HuH-7 (cell line): ENCODE data around the gene A1CF.
"Not testable (repeated sequence)": the region's sequence is repeated elsewhere in the genome, so short reads cannot be mapped to it uniquely, and the experiment has no call there.

ENCODE experiments used
- DNase-seq: peaks from one replicate; pipeline ENCODE4 v3.0.0; 2011; ENCODE audit warnings: low spot score

The A1CF gene

GRCh38 chr10:50885097-50885859, at the start of gene A1CF:
Gene A1CF (minus strand): TSS chr10:50885627. CDS start chr10:50859940, 25,687 bp downstream.
- DNase-seq, result peak; percentile 31

- DNase-seq, result no peak
These were observed 46.6 kb upstream of the A1CF start for GRCh38 chr10:50931948-50932431.

- no peak for DNase-seq
These were observed 44.2 kb upstream of the A1CF start for GRCh38 chr10:50929670-50930069.

- DNase-seq, result no peak
These were observed 42.7 kb upstream of the A1CF start for GRCh38 chr10:50928190-50928552.

- no peak for DNase-seq
These were observed 42.2 kb upstream of the A1CF start for GRCh38 chr10:50927522-50928189.

GRCh38 chr10:50923471-50923870, 38.0 kb upstream of the A1CF start:
- DNase-seq, result not testable (repeated sequence)

GRCh38 chr10:50919010-50919409, 33.6 kb upstream of the A1CF start:
- DNase-seq, result no peak

GRCh38 chr10:50918529-50918928, 33.1 kb upstream of the A1CF start:
- DNase-seq, result no peak

GRCh38 chr10:50917486-50917885, 32.1 kb upstream of the A1CF start:
- DNase-seq, result no peak

GRCh38 chr10:50909334-50910014, 24.0 kb upstream of the A1CF start:
- DNase-seq, result no peak

- DNase-seq, result no peak
These were observed 22.9 kb upstream of the A1CF start for GRCh38 chr10:50908366-50908765.

- not testable (repeated sequence) for DNase-seq
These were observed 20.4 kb upstream of the A1CF start for GRCh38 chr10:50905797-50906196.

- no peak for DNase-seq
These were observed 11.3 kb upstream of the A1CF start for GRCh38 chr10:50896721-50897120.

- no peak for DNase-seq
These were observed 8.9 kb upstream of the A1CF start for GRCh38 chr10:50894312-50894711.

- no peak for DNase-seq
These were observed 7.0 kb upstream of the A1CF start for GRCh38 chr10:50892467-50892866.

GRCh38 chr10:50884302-50884701, 1.1 kb downstream of the A1CF start:
- no peak for DNase-seq

- no peak for DNase-seq
These were observed 1.8 kb downstream of the A1CF start for GRCh38 chr10:50883629-50884028.

GRCh38 chr10:50882540-50882983, 2.9 kb downstream of the A1CF start:
- DNase-seq, result peak; percentile 10

- DNase-seq, result not testable (repeated sequence)
These were observed 4.4 kb downstream of the A1CF start for GRCh38 chr10:50881046-50881445.

GRCh38 chr10:50876429-50876828, 9.0 kb downstream of the A1CF start:
- DNase-seq, result no peak

GRCh38 chr10:50874723-50875122, 10.7 kb downstream of the A1CF start:
- DNase-seq, result no peak

- DNase-seq, result no peak
These were observed 19.1 kb downstream of the A1CF start for GRCh38 chr10:50866317-50866716.

- DNase-seq, result no peak
These were observed 22.7 kb downstream of the A1CF start for GRCh38 chr10:50862719-50863118.
